Natural killer cell (primary cell): ENCODE measurements around the gene RREB1. TPM values are rescaled to one million over a fixed set of nuclear protein-coding genes. Genes with fewer than 3 reads are reported as not detected.

Experiments
- ATAC-seq, 3 donors: fragments of 150-1000 bp in 2 of 3; fragments of 200-7000 bp in 1 of 3; cut with Tn5 transposase; 1 replicate in 1 of 3; 2 replicates in 2 of 3; pipeline ENCODE4 v1.10.0; 2021; ENCODE audit warnings: mild to moderate bottlenecking in 2 of 3, moderate library complexity in 2 of 3
- DNase-seq, 2 donors: peaks; one replicate each; pipeline versions ENCODE4 v3.0.0 to v3.0.0-alpha.2; 2013 to 2021; ENCODE audit warnings: mixed read lengths in 1 of 2
- H3K27ac ChIP-seq: one replicate; pipeline ENCODE4 v1.5.1; 2013; ENCODE audit warnings: mild to moderate bottlenecking, low read length
- H3K27me3 ChIP-seq: one replicate; pipeline ENCODE4 v1.6.1; 2013; ENCODE audit warnings: low read length; ENCODE audit not compliant: control insufficient read depth, insufficient read depth
- H3K36me3 ChIP-seq: one replicate; pipeline ENCODE4 v1.6.1; 2013; ENCODE audit warnings: low read length; ENCODE audit not compliant: control insufficient read depth, insufficient read depth
- H3K4me1 ChIP-seq: one replicate; pipeline ENCODE4 v1.6.1; 2013; ENCODE audit warnings: low read length; ENCODE audit not compliant: control insufficient read depth, insufficient read depth
- H3K4me3 ChIP-seq: one replicate; pipeline ENCODE4 v1.5.1; 2013; ENCODE audit warnings: low read length
- H3K9me3 ChIP-seq: one replicate; pipeline ENCODE4 v1.6.1; 2013; ENCODE audit warnings: low read length; ENCODE audit not compliant: control insufficient read depth, insufficient read depth
- H3K27ac Mint-ChIP-seq, 2 donors: one replicate each; pipeline ENCODE4 v1.8.0; 2022; ENCODE audit warnings: mild to moderate bottlenecking in 2 of 2, mixed read lengths in 2 of 2, moderate library complexity in 1 of 2
- H3K27me3 Mint-ChIP-seq, 2 donors: one replicate each; pipeline ENCODE4 v1.8.0; 2022; ENCODE audit warnings: low read depth in 2 of 2, mixed read lengths in 2 of 2
- H3K36me3 Mint-ChIP-seq: one replicate; pipeline ENCODE4 v1.8.0; 2022; ENCODE audit warnings: mixed read lengths
- H3K4me1 Mint-ChIP-seq, 2 donors: one replicate each; pipeline ENCODE4 v1.8.0; 2022; ENCODE audit warnings: mixed read lengths in 2 of 2
- H3K4me3 Mint-ChIP-seq: one replicate; pipeline ENCODE4 v1.8.0; 2022; ENCODE audit warnings: mild to moderate bottlenecking, moderate library complexity, mixed read lengths
- H3K9me3 Mint-ChIP-seq, 2 donors: one replicate each; pipeline ENCODE4 v1.8.0; 2022; ENCODE audit warnings: mixed read lengths in 2 of 2
- WGBS: methylation state at CpG from one replicate; pipeline ENCODE4 v1.1.7; 2013; ENCODE audit warnings: missing lambda C conversion rate; ENCODE audit not compliant: insufficient coverage; 5-methylcytosine and 5-hydroxymethylcytosine counted together
- intact Hi-C: fragments of 100-400 bp; cut with micrococcal nuclease; formaldehyde crosslinking; loops from one replicate; pipeline ENCODE4 v1.14.2; 2022
- total RNA-seq, 4 donors: library from RNA; stranded (reverse); fragments of 120-200 nt in 1 of 4; gene quantifications; one replicate each; pipeline versions ENCODE4 v1.2.3 to v1.2.4, GENCODE V29; 2013 to 2022
- TF ChIP-seq, protein P1 (sequence below): fragments of 200-600 bp; IDR thresholded peaks from one replicate; pipeline ENCODE4 v1.8.0; 2022; ENCODE audit warnings: antibody characterized with exemption

The RREB1 gene
- total RNA-seq, 3 donors from 2014 or later (not counting 1 experiment from before 2014, with no cell fraction given), result 42.2 to 51.8 (median 44.0) TPM

DNA sequence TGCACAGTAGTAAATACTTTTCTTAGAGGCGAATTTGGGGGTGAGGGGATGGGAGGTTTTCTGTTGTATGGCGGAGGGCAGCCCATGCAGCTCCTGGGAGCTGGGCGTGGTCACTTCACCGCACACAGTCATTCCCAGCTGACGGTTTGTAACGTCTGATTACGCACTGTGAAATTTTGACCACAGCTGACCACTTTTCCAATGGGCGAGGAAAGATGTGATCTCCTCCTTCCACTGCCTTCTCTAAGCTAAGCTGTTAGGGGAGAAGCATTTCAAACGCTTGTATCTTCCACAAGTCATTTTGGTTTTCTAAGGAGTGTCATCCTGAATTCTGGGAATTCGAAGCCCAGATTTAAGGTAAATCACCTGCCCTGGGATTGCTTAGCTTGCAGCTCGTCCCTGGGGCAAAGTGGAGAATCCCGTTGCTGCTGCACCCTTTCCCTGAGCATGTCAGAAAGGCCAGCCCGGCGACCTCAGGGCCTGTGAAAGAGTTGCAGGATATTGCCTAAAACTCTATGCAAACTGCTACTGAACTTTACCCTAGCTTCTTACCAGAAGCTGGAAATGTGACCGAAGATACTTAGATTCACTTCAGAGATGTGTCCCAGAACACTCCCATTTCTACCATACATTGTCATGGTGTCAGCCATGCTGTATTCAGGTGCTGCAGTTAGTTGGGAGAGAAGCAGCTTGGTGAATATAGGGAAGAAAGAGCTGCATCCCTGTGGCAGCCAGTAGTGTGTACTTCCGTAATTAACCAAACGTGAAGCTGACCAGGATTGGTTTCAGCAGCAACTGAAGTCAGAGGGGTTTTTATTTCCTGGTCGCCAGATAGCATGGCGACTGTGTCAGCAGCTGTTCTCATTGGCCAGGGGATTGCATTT, 58.9 kb downstream of the RREB1 start:
- Mint-ChIP-seq H3K4me1 (peaks cover 54 to 66% of the 10 kb centered on the region in 2 donors), H3K36me3 (no peaks in the 10 kb centered on the region), H3K9me3 (no peaks in the 10 kb centered on the region), H3K4me3 (no peak overlapping the region), H3K27ac (no peak overlapping the region), H3K27me3 (no peaks in the 10 kb centered on the region)
- Histone ChIP-seq H3K9me3 (no peaks in the 10 kb centered on the region), H3K36me3 (no peaks in the 10 kb centered on the region), H3K4me1 (peaks cover 2% of the 10 kb centered on the region), H3K27me3 (no peaks in the 10 kb centered on the region), H3K4me3 (no peak overlapping the region), H3K27ac (no peak overlapping the region)
- DNase-seq, result no peak
- TF ChIP-seq, protein P1, sequence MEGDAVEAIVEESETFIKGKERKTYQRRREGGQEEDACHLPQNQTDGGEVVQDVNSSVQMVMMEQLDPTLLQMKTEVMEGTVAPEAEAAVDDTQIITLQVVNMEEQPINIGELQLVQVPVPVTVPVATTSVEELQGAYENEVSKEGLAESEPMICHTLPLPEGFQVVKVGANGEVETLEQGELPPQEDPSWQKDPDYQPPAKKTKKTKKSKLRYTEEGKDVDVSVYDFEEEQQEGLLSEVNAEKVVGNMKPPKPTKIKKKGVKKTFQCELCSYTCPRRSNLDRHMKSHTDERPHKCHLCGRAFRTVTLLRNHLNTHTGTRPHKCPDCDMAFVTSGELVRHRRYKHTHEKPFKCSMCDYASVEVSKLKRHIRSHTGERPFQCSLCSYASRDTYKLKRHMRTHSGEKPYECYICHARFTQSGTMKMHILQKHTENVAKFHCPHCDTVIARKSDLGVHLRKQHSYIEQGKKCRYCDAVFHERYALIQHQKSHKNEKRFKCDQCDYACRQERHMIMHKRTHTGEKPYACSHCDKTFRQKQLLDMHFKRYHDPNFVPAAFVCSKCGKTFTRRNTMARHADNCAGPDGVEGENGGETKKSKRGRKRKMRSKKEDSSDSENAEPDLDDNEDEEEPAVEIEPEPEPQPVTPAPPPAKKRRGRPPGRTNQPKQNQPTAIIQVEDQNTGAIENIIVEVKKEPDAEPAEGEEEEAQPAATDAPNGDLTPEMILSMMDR, result no peak
- 91% methylated on average over 19 of the region's 19 CpGs for WGBS
- no peak for ATAC-seq
- intact Hi-C loops, result no loop called here

DNA sequence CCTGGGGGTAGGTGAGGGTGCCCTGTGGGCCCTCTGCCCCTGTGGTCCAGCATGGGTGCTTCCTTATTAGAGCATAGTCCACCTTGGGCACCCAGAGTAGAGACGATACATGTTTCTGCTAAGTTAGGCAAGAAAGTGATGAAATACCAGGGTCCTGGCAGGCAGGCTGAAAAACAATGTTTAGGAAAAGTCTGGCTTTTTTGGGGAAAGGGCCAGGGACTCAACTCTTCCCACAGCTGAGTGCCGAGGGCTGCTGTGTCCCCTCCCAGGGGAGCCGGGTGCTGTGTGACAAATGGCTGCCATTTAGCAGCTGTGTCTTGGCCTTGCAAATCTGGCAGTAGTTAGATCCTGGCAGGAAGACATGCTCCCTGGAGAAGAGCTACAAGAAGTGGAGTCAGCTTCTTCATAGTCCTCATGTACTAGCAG, 61.5 kb downstream of the RREB1 start:
- peaks cover 2% of the 10 kb centered on the region for H3K4me1 ChIP-seq
- Mint-ChIP-seq H3K9me3 (no peaks in the 10 kb centered on the region), H3K27ac (no peak overlapping the region), H3K27me3 (no peaks in the 10 kb centered on the region), H3K4me1 (peaks cover 57 to 68% of the 10 kb centered on the region in 2 donors), H3K4me3 (no peak overlapping the region), H3K36me3 (no peaks in the 10 kb centered on the region)
- TF ChIP-seq, protein P1, result no peak
- no peaks in the 10 kb centered on the region for H3K9me3 ChIP-seq
- WGBS, result 87% methylated on average over 3 of the region's 3 CpGs
- H3K4me3 ChIP-seq, result no peak overlapping the region
- no peak for ATAC-seq
- no peaks in the 10 kb centered on the region for H3K27me3 ChIP-seq
- DNase-seq, result no peak
- intact Hi-C loops, result no loop called here
- H3K27ac ChIP-seq, result no peak overlapping the region
- no peaks in the 10 kb centered on the region for H3K36me3 ChIP-seq

DNA sequence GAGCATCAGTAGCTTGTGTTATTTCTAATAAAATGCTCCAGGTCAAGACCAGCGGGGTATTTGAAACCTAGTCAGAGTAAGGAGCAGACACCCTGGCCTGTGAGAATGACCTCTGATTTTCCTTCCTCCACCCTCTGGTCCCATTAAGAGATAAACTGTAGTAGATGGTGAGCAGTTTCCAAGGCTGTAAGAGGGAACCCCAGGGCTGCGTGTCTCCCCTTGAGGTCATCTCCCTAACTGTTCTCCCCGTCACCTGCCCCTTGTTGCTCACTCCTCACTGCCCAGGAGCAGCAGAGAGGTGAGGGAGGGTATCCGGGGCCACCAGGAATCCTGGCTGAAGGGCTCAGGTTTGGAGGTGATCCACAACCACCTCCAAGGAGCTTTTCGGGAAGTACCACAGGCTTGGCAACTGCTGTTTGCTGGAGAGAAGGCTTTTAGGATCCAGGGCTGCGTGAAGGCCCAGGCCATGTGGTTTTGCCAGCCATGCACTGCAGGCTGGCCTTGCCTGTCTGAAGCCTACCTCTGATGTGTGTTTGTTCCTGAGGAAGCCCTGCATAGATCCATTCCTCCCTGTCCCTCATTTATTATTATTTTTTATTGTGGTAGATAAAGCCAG, 62.5 kb downstream of the RREB1 start:
- intact Hi-C loops, result no loop called here
- no peaks in the 10 kb centered on the region for H3K36me3 Mint-ChIP-seq
- no peaks in the 10 kb centered on the region for H3K27me3 Mint-ChIP-seq
- no peaks in the 10 kb centered on the region for H3K9me3 Mint-ChIP-seq
- DNase-seq, result no peak
- no peak overlapping the region for H3K27ac ChIP-seq
- no peak for ATAC-seq
- peaks cover 2% of the 10 kb centered on the region for H3K4me1 ChIP-seq
- H3K36me3 ChIP-seq, result no peaks in the 10 kb centered on the region
- no peak overlapping the region for H3K27ac Mint-ChIP-seq
- no peaks in the 10 kb centered on the region for H3K27me3 ChIP-seq
- no peak overlapping the region for H3K4me3 ChIP-seq
- TF ChIP-seq, protein P1, result no peak
- peaks cover 49 to 59% of the 10 kb centered on the region in 2 donors for H3K4me1 Mint-ChIP-seq
- 91% methylated on average over 6 of the region's 6 CpGs for WGBS
- H3K9me3 ChIP-seq, result no peaks in the 10 kb centered on the region
- H3K4me3 Mint-ChIP-seq, result no peak overlapping the region
